HepG2 (cell line): ENCODE results near the gene PRRC1. TPM values are rescaled to one million over a fixed set of nuclear protein-coding genes. Genes with fewer than 3 reads are reported as not detected.
A peak's percentile ranks its signal among the peaks of the same experiment; 100 is the strongest.

Experiments
- EHMT2 ChIP-seq: fragments of 200-600 bp; sonication (generic); IDR thresholded peaks from 2 replicates; pipeline ENCODE4 v1.7.0; 2017; ENCODE audit warnings: antibody characterized with exemption, low read depth, low read length, borderline replicate concordance
- MED13 ChIP-seq: sonication (generic); formaldehyde crosslinking; IDR thresholded peaks from 2 replicates; pipeline ENCODE4 v1.5.0; 2020; ENCODE audit warnings: missing genetic modification reagents
- NFE2L1 ChIP-seq: sonication (generic); formaldehyde crosslinking; IDR thresholded peaks from 2 replicates; pipeline ENCODE4 v1.4.0; 2020; ENCODE audit warnings: missing genetic modification reagents, mild to moderate bottlenecking, borderline replicate concordance
- TCF7L2 ChIP-seq: IDR thresholded peaks from 2 replicates; pipeline ENCODE4 v1.6.1; 2011; ENCODE audit warnings: mild to moderate bottlenecking, low read depth, low read length, moderate library complexity
- ZNF138 ChIP-seq: sonication (generic); formaldehyde crosslinking; IDR thresholded peaks from 2 replicates; pipeline ENCODE4 v1.5.0; 2020; ENCODE audit warnings: mild to moderate bottlenecking, low read depth, missing genetic modification reagents
- ZNF317 ChIP-seq: sonication (generic); formaldehyde crosslinking; IDR thresholded peaks from 2 replicates; pipeline ENCODE4 v1.5.0; 2020; ENCODE audit warnings: mild to moderate bottlenecking, missing genetic modification reagents
- ZNF33A ChIP-seq: sonication (generic); formaldehyde crosslinking; IDR thresholded peaks from 2 replicates; pipeline ENCODE4 v1.5.1; 2020; ENCODE audit warnings: missing genetic modification reagents, mild to moderate bottlenecking, moderate library complexity, borderline replicate concordance
- ZNF777 ChIP-seq: sonication (generic); formaldehyde crosslinking; IDR thresholded peaks from 2 replicates; pipeline ENCODE4 v1.4.0; 2020; ENCODE audit warnings: missing genetic modification reagents
- polyA plus RNA-seq, 8 experiments: library from polyadenylated mRNA; depleted of rRNA in 3 of 8; stranded (reverse) in 7 of 8; unstranded in 1 of 8; fragments of >200 nt; fragmentation: Illumina TruSeq in 4 of 8; extraction: Trizol in 4 of 8; gene quantifications; 2 replicates each; pipeline versions ENCODE4 v1.2.1 to v1.2.3, GENCODE V29; 2011 to 2016; ENCODE audit warnings: low read depth in 4 of 8, missing spikeins in 1 of 8, mixed read lengths in 1 of 8; ENCODE audit not compliant: insufficient read depth in 1 of 8
- total RNA-seq, 5 experiments: library from RNA; depleted of rRNA; stranded (reverse); fragments of >200 nt; fragmentation: Illumina TruSeq; extraction: Trizol; gene quantifications; 2 replicates each; pipeline ENCODE4 v1.2.3, GENCODE V29; 2016; ENCODE audit warnings: low read depth in 1 of 5
- TF ChIP-seq, protein P1 (sequence below): sonication (generic); formaldehyde crosslinking; conservative IDR thresholded peaks from 2 replicates; pipeline ENCODE4 v1.4.0; 2020; ENCODE audit warnings: mild to moderate bottlenecking, missing genetic modification reagents, moderate library complexity
- TF ChIP-seq, protein P2 (sequence below): sonication (generic); formaldehyde crosslinking; IDR thresholded peaks from 2 replicates; pipeline ENCODE4 v1.8.1; 2023; ENCODE audit warnings: mild to moderate bottlenecking, missing genetic modification reagents, borderline replicate concordance
- TF ChIP-seq, protein P3 (sequence below): sonication (generic); formaldehyde crosslinking; IDR thresholded peaks from 2 replicates; pipeline ENCODE4 v1.5.1; 2020; ENCODE audit warnings: mild to moderate bottlenecking, missing genetic modification reagents, moderate library complexity
- TF ChIP-seq, protein P4 (sequence below): sonication (generic); IDR thresholded peaks from 2 replicates; pipeline ENCODE4 v1.6.1; 2016; ENCODE audit warnings: low read depth, borderline replicate concordance
- TF ChIP-seq, protein P5 (sequence below), 2 experiments: sonication (generic) in 1 of 2; formaldehyde crosslinking in 1 of 2; IDR thresholded peaks; 2 replicates each; pipeline versions ENCODE4 v1.4.0 to v1.6.1; 2018 to 2020; ENCODE audit warnings: missing genetic modification reagents in 2 of 2, borderline replicate concordance in 1 of 2, low read depth in 1 of 2, mild to moderate bottlenecking in 1 of 2, missing biosample characterization in 1 of 2
- TF ChIP-seq, protein P6 (sequence below): sonication (generic); formaldehyde crosslinking; IDR thresholded peaks from 2 replicates; pipeline ENCODE4 v1.4.0; 2020; ENCODE audit warnings: mild to moderate bottlenecking, missing genetic modification reagents, borderline replicate concordance

The PRRC1 gene
- total and polyA plus RNA-seq, 2 of the 13 experiments (the other 11 are each of a cell fraction or from before 2014, with no cell fraction given) = 48.5 to 51.9 TPM

DNA sequence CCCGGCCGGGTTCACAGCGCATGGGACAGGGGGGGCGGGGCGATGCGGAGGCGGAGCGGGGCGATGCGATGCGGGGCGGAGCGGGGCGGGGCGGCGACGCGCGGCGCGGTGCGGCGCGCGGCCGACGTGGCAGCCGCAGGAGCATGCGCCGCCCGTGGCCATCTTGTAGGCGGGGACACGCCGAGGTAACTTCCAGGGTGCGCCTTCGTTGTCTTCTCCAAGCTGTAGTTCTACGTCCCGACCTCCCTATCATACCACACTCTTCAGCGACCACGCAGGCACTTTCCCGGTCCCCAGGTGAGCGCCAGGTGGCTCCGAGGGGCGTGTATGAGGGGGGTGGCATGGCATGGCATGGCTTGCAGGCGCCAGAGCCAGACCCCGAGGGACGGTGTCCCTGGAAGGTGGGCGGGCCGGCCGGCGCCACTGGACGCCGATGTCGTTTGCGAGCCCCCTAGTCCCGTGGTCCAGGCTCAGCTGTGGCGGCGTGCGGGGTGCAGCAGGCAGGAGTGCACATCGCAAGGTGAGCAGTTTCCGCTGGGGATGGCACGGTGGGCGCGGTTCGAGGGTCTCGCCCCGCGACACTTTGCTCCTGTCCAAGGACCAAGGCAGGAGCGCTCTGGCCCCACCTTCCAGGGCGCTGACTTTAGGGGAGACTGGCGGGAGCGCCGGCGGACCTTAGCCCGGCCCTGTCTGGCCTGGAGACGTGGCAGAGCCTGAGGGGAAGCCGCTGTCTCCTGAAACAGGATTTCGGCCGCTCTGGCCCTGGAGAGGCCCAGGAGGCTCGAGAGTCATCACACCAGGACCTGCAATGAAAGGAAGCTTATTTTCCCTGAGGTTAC is at the start of gene PRRC1 (continued):
- TF ChIP-seq, protein P1, sequence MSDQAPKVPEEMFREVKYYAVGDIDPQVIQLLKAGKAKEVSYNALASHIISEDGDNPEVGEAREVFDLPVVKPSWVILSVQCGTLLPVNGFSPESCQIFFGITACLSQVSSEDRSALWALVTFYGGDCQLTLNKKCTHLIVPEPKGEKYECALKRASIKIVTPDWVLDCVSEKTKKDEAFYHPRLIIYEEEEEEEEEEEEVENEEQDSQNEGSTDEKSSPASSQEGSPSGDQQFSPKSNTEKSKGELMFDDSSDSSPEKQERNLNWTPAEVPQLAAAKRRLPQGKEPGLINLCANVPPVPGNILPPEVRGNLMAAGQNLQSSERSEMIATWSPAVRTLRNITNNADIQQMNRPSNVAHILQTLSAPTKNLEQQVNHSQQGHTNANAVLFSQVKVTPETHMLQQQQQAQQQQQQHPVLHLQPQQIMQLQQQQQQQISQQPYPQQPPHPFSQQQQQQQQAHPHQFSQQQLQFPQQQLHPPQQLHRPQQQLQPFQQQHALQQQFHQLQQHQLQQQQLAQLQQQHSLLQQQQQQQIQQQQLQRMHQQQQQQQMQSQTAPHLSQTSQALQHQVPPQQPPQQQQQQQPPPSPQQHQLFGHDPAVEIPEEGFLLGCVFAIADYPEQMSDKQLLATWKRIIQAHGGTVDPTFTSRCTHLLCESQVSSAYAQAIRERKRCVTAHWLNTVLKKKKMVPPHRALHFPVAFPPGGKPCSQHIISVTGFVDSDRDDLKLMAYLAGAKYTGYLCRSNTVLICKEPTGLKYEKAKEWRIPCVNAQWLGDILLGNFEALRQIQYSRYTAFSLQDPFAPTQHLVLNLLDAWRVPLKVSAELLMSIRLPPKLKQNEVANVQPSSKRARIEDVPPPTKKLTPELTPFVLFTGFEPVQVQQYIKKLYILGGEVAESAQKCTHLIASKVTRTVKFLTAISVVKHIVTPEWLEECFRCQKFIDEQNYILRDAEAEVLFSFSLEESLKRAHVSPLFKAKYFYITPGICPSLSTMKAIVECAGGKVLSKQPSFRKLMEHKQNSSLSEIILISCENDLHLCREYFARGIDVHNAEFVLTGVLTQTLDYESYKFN (CRISPR knock-in tag) = 0 out of 2 replicates have a peak, but pooled peaks have one; percentile 31
- peak; percentile 80 for TF ChIP-seq ZNF317 (CRISPR knock-in tag)
- TF ChIP-seq, protein P2, sequence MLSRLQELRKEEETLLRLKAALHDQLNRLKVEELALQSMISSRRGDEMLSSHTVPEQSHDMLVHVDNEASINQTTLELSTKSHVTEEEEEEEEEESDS (CRISPR knock-in tag) = 0 out of 2 replicates have a peak, but pooled peaks have one; percentile 63
- no peak for TF ChIP-seq ZNF33A (CRISPR knock-in tag)
- peak; percentile 84 for TF ChIP-seq ZNF777 (CRISPR knock-in tag)
- TF ChIP-seq, protein P3, sequence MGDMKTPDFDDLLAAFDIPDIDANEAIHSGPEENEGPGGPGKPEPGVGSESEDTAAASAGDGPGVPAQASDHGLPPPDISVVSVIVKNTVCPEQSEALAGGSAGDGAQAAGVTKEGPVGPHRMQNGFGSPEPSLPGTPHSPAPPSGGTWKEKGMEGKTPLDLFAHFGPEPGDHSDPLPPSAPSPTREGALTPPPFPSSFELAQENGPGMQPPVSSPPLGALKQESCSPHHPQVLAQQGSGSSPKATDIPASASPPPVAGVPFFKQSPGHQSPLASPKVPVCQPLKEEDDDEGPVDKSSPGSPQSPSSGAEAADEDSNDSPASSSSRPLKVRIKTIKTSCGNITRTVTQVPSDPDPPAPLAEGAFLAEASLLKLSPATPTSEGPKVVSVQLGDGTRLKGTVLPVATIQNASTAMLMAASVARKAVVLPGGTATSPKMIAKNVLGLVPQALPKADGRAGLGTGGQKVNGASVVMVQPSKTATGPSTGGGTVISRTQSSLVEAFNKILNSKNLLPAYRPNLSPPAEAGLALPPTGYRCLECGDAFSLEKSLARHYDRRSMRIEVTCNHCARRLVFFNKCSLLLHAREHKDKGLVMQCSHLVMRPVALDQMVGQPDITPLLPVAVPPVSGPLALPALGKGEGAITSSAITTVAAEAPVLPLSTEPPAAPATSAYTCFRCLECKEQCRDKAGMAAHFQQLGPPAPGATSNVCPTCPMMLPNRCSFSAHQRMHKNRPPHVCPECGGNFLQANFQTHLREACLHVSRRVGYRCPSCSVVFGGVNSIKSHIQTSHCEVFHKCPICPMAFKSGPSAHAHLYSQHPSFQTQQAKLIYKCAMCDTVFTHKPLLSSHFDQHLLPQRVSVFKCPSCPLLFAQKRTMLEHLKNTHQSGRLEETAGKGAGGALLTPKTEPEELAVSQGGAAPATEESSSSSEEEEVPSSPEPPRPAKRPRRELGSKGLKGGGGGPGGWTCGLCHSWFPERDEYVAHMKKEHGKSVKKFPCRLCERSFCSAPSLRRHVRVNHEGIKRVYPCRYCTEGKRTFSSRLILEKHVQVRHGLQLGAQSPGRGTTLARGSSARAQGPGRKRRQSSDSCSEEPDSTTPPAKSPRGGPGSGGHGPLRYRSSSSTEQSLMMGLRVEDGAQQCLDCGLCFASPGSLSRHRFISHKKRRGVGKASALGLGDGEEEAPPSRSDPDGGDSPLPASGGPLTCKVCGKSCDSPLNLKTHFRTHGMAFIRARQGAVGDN (CRISPR knock-in tag) = peak; percentile 93
- TF ChIP-seq EHMT2 = no peak
- no peak for TF ChIP-seq TCF7L2
- TF ChIP-seq NFE2L1 (CRISPR knock-in tag) = 0 out of 2 replicates have a peak, but pooled peaks have one; percentile 33
- peak; percentile 47; the same call in 1 of the 2 replicates for TF ChIP-seq MED13
- TF ChIP-seq, protein P4, sequence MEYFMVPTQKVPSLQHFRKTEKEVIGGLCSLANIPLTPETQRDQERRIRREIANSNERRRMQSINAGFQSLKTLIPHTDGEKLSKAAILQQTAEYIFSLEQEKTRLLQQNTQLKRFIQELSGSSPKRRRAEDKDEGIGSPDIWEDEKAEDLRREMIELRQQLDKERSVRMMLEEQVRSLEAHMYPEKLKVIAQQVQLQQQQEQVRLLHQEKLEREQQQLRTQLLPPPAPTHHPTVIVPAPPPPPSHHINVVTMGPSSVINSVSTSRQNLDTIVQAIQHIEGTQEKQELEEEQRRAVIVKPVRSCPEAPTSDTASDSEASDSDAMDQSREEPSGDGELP = peak; percentile 36; the same call in 1 of the 2 replicates
- TF ChIP-seq, protein P5, sequence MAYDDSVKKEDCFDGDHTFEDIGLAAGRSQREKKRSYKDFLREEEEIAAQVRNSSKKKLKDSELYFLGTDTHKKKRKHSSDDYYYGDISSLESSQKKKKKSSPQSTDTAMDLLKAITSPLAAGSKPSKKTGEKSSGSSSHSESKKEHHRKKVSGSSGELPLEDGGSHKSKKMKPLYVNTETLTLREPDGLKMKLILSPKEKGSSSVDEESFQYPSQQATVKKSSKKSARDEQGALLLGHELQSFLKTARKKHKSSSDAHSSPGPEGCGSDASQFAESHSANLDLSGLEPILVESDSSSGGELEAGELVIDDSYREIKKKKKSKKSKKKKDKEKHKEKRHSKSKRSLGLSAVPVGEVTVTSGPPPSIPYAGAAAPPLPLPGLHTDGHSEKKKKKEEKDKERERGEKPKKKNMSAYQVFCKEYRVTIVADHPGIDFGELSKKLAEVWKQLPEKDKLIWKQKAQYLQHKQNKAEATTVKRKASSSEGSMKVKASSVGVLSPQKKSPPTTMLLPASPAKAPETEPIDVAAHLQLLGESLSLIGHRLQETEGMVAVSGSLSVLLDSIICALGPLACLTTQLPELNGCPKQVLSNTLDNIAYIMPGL (CRISPR knock-in tag; IDR thresholded peaks at IDR 0.05; ENCODE audit: borderline replicate concordance in 1 of 2, low read depth in 1 of 2) = peak; percentile 73 to 76; a peak in 3 of 4 replicates
- TF ChIP-seq, protein P6, sequence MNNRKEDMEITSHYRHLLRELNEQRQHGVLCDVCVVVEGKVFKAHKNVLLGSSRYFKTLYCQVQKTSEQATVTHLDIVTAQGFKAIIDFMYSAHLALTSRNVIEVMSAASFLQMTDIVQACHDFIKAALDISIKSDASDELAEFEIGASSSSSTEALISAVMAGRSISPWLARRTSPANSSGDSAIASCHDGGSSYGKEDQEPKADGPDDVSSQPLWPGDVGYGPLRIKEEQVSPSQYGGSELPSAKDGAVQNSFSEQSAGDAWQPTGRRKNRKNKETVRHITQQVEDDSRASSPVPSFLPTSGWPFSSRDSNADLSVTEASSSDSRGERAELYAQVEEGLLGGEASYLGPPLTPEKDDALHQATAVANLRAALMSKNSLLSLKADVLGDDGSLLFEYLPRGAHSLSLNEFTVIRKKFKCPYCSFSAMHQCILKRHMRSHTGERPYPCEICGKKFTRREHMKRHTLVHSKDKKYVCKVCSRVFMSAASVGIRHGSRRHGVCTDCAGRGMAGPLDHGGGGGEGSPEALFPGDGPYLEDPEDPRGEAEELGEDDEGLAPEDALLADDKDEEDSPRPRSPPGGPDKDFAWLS (CRISPR knock-in tag) = no peak
- TF ChIP-seq ZNF138 (CRISPR knock-in tag) = 0 out of 2 replicates have a peak, but pooled peaks have one; percentile 38
